Lung (tissue), 12 donors: ENCODE measurements around the gene CAPZB. TPM values are rescaled to one million over a fixed set of nuclear protein-coding genes. Genes with fewer than 3 reads are reported as not detected.
A peak's percentile ranks its signal among the peaks of the same experiment; 100 is the strongest.

Experiments
- ATAC-seq: fragments of 200-7000 bp; cut with Tn5 transposase; one replicate; pipeline ENCODE4 v1.9.1; 2020; ENCODE audit warnings: moderate number of reproducible peaks; ENCODE audit not compliant: insufficient read depth, low FRiP score
- DNase-seq, 3 donors: peaks; one replicate each; pipeline ENCODE4 v3.0.0-alpha.2; 2013 to 2017
- H3K27ac ChIP-seq, 2 donors: one replicate each; pipeline ENCODE4 v1.5.1; 2013; ENCODE audit warnings: mild to moderate bottlenecking in 2 of 2, moderate library complexity in 2 of 2, control low read depth in 1 of 2, inconsistent platforms in 1 of 2, low read depth in 1 of 2, low read length in 1 of 2
- H3K27me3 ChIP-seq, 3 donors: one replicate each; pipeline ENCODE4 v1.5.1; 2013; ENCODE audit warnings: low read length in 2 of 3; ENCODE audit not compliant: control insufficient read depth in 3 of 3, insufficient read depth in 3 of 3
- H3K36me3 ChIP-seq, 4 donors: one replicate each; pipeline ENCODE4 v1.5.1; 2013; ENCODE audit warnings: low read length in 4 of 4, mild to moderate bottlenecking in 1 of 4, moderate library complexity in 1 of 4; ENCODE audit not compliant: control insufficient read depth in 4 of 4, insufficient read depth in 4 of 4
- H3K4me1 ChIP-seq, 5 donors: one replicate each; pipeline ENCODE4 v1.5.1; 2013; ENCODE audit warnings: low read length in 5 of 5, mild to moderate bottlenecking in 2 of 5, moderate library complexity in 1 of 5; ENCODE audit not compliant: control insufficient read depth in 5 of 5, insufficient read depth in 5 of 5
- H3K4me3 ChIP-seq: one replicate; pipeline ENCODE4 v1.5.1; 2013; ENCODE audit warnings: mild to moderate bottlenecking, control low read depth, moderate library complexity
- H3K9ac ChIP-seq, 2 donors: one replicate each; pipeline ENCODE4 v1.5.1; 2013; ENCODE audit warnings: low read length in 2 of 2, control low read depth in 1 of 2; ENCODE audit not compliant: insufficient read depth in 1 of 2
- H3K9me3 ChIP-seq, 4 donors: one replicate each; pipeline ENCODE4 v1.5.1; 2013; ENCODE audit warnings: low read length in 3 of 4, mild to moderate bottlenecking in 1 of 4, moderate library complexity in 1 of 4; ENCODE audit not compliant: control insufficient read depth in 4 of 4, insufficient read depth in 3 of 4
- WGBS, 2 donors: extraction: QIAGEN DNeasy Blood & Tissue Kit; methylation state at CpG; one replicate each; pipeline ENCODE4 v1.1.7; 2013; 5-methylcytosine and 5-hydroxymethylcytosine counted together
- polyA plus RNA-seq, 2 donors: library from polyadenylated mRNA; stranded (reverse); fragments of 200-250 nt; gene quantifications; one replicate each; pipeline ENCODE4 v1.2.1, GENCODE V29; 2013
- total RNA-seq, 2 donors: library from RNA; depleted of rRNA in 1 of 2; stranded (reverse); fragments of >200 nt in 1 of 2; gene quantifications; one replicate each; pipeline ENCODE4 v1.2.1, GENCODE V29; 2014 to 2021
- TF ChIP-seq, protein P1 (sequence below): IDR thresholded peaks from 2 replicates; pipeline ENCODE4 v1.5.1; 2012; ENCODE audit warnings: mild to moderate bottlenecking; ENCODE audit errors: control extremely low read depth, extremely low read depth
- donor health status: control.
- donor health status: control.
- donor health status: Bipolar disorder and iron deficiency.
- donor health status: healthy.
- donor health status: DM: yes; HTN: yes; CAD: no.

CAPZB gene
- total and polyA plus RNA-seq, 4 donors = 94.7 to 339 (median 278) TPM

- 1% methylated on average over 29 of the region's 29 CpGs for WGBS, 2 donors
- peaks cover 0 to 24% (median 9%) of the 10 kb centered on the region in 5 donors for H3K4me1 ChIP-seq
- DNase-seq (no peak), ATAC-seq (peak; percentile 5)
- H3K9me3 ChIP-seq = no peaks in the 10 kb centered on the region
- TF ChIP-seq, protein P1, sequence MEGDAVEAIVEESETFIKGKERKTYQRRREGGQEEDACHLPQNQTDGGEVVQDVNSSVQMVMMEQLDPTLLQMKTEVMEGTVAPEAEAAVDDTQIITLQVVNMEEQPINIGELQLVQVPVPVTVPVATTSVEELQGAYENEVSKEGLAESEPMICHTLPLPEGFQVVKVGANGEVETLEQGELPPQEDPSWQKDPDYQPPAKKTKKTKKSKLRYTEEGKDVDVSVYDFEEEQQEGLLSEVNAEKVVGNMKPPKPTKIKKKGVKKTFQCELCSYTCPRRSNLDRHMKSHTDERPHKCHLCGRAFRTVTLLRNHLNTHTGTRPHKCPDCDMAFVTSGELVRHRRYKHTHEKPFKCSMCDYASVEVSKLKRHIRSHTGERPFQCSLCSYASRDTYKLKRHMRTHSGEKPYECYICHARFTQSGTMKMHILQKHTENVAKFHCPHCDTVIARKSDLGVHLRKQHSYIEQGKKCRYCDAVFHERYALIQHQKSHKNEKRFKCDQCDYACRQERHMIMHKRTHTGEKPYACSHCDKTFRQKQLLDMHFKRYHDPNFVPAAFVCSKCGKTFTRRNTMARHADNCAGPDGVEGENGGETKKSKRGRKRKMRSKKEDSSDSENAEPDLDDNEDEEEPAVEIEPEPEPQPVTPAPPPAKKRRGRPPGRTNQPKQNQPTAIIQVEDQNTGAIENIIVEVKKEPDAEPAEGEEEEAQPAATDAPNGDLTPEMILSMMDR = no peak
- H3K27me3 ChIP-seq = no peaks in the 10 kb centered on the region
- peak overlapping the region; percentile 82 for H3K4me3 ChIP-seq
- peak overlapping the region; percentile 1 to 39 for H3K9ac ChIP-seq
- peak overlapping the region; percentile 4 to 78 for H3K27ac ChIP-seq
- H3K36me3 ChIP-seq = peaks cover 0 to 20% (median 16%) of the 10 kb centered on the region in 4 donors
Measured at GRCh38 chr1:19311503-19311930, 173.8 kb downstream of the CAPZB start.

DNA sequence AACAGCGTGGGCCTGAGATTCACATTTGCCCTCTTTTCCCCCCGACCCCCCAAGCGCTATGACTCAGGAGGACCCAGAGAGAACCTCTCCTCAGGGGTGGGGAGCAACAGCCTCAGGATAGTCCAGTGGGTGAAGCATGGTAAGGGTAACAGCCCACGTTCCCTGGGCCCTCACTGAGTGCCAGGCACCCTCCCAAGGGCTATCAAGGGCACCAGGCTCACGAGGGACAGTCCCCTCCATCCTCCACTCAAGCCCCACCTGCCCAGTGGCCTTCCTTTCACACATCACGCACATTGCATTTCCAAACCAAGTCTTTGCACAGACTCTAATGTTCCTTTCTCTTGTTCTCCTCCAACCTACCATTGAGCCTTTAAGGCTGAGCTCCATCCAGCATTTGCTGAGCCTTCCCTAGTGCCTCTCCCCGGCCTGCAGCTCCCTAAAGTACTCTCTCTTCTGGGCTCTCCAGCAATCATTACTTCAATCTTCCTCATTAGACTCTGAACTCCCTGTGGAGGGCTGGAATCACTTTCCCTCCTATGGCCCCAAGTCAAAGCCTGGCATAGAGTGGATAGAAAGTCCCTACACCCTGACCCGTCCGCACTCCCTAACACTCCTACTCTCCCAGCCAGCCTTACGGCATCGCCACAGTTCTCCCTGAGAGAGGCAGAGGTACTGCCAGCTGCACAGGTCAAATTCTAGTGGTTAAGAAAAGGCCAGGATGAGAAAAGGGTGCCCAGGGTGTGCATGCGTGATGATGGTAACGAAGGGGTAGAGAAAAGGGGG is 174.4 kb downstream of the CAPZB start:
- peaks cover 0 to 24% (median 9%) of the 10 kb centered on the region in 5 donors for H3K4me1 ChIP-seq
- DNase-seq (peak in 1 of 3 donors; percentile 40), ATAC-seq (no peak)
- H3K9me3 ChIP-seq = no peaks in the 10 kb centered on the region
- 49 to 53% methylated on average over 12 to 13 of the region's 13 CpGs for WGBS, 2 donors
- TF ChIP-seq, protein P1 = no peak
- no peaks in the 10 kb centered on the region for H3K27me3 ChIP-seq
- H3K27ac ChIP-seq = peak overlapping the region in 1 of 2 donors; percentile 78
- H3K4me3 ChIP-seq = peak overlapping the region; percentile 82
- peak overlapping the region; percentile 1 to 39 for H3K9ac ChIP-seq
- peaks cover 0 to 22% (median 16%) of the 10 kb centered on the region in 4 donors for H3K36me3 ChIP-seq

DNA sequence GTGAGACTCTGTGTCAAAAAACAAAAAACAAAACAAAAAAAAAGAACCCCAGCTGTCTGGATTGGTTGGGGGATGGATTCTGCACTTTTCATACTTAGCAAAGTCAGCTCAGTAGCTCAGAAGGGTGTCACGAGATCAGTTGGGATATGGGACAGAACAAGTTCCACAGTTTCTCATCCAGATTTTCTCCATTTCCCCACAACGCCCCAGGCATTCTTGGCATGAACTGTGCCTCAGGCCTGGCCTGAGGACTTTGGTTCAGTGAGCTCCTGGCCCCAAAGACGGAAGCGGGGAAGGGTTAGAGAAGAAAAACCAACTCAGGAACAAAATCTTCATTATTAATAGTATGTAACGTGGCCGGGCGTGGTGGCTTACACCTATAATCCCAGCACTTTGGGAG is 175.3 kb downstream of the CAPZB start:
- 93 to 94% methylated on average over 7 of the region's 7 CpGs for WGBS, 2 donors
- H3K27ac ChIP-seq = no peak overlapping the region
- no peaks in the 10 kb centered on the region for H3K27me3 ChIP-seq
- no peak overlapping the region for H3K9ac ChIP-seq
- TF ChIP-seq, protein P1 = no peak
- DNase-seq = no peak
- H3K4me3 ChIP-seq = no peak overlapping the region
- H3K36me3 ChIP-seq = peaks cover 0 to 30% (median 24%) of the 10 kb centered on the region in 4 donors
- ATAC-seq = no peak
- peaks cover 0 to 24% (median 9%) of the 10 kb centered on the region in 5 donors for H3K4me1 ChIP-seq
- no peaks in the 10 kb centered on the region for H3K9me3 ChIP-seq
